Fibroblast of peridontal ligament (primary cell): ENCODE results near the gene DNAJB4.
"Not testable (repeated sequence)": the region's sequence is repeated elsewhere in the genome, so short reads cannot be mapped to it uniquely, and the experiment has no call there.

Experiments
- DNase-seq: peaks from one replicate; pipeline ENCODE4 v3.0.0-alpha.2; 2010; ENCODE audit errors: extremely low read depth

DNAJB4 gene

GRCh38 chr1:77990629-77991204 is 14.0 kb upstream of the DNAJB4 start:
- no peak for DNase-seq

GRCh38 chr1:77991638-77992037 is 13.1 kb upstream of the DNAJB4 start:
- no peak for DNase-seq

- DNase-seq, result no peak
These were observed 10.5 kb upstream of the DNAJB4 start for GRCh38 chr1:77994117-77994705.

GRCh38 chr1:77996734-77997133 is 8.0 kb upstream of the DNAJB4 start:
- no peak for DNase-seq

GRCh38 chr1:78000536-78000935 is 4.2 kb upstream of the DNAJB4 start:
- not testable (repeated sequence) for DNase-seq

- peak; percentile 54 for DNase-seq
These were observed 1.5 kb upstream of the DNAJB4 start for GRCh38 chr1:78003070-78003746.

- peak; percentile 82 for DNase-seq
These were observed 639 bp upstream of the DNAJB4 start for GRCh38 chr1:78003882-78004718.

GRCh38 chr1:78005448-78005722 is 646 bp downstream of the DNAJB4 start:
- DNase-seq, result no peak

- DNase-seq, result peak; percentile 98
These were observed 1.0 kb downstream of the DNAJB4 start for GRCh38 chr1:78005755-78006154.

- DNase-seq, result peak; percentile 20
These were observed 1.8 kb downstream of the DNAJB4 start for GRCh38 chr1:78006521-78006920.

GRCh38 chr1:78007677-78008341 is 3.1 kb downstream of the DNAJB4 start:
- no peak for DNase-seq

GRCh38 chr1:78009276-78009675 is 4.5 kb downstream of the DNAJB4 start:
- peak; percentile 54 for DNase-seq

GRCh38 chr1:78009836-78010235 is 5.1 kb downstream of the DNAJB4 start:
- DNase-seq, result peak; percentile 56

- DNase-seq, result no peak
These were observed 6.3 kb downstream of the DNAJB4 start for GRCh38 chr1:78011050-78011449.

- no peak for DNase-seq
These were observed 10.4 kb downstream of the DNAJB4 start for GRCh38 chr1:78015148-78015547.

- no peak for DNase-seq
These were observed 14.3 kb downstream of the DNAJB4 start for GRCh38 chr1:78019024-78019423.

GRCh38 chr1:78021134-78021533 is 16.4 kb downstream of the DNAJB4 start:
- not testable (repeated sequence) for DNase-seq

GRCh38 chr1:78029793-78030192 is 25.1 kb downstream of the DNAJB4 start:
- DNase-seq, result no peak

- no peak for DNase-seq
These were observed 28.5 kb downstream of the DNAJB4 start for GRCh38 chr1:78032996-78033796.

- no peak for DNase-seq
These were observed 29.0 kb downstream of the DNAJB4 start for GRCh38 chr1:78033797-78034172.

- peak; percentile 40 for DNase-seq
These were observed 30.4 kb downstream of the DNAJB4 start for GRCh38 chr1:78035121-78035520.
